A673 (cell line): Measurements from ENCODE around the gene LAMB3. TPM values are rescaled to one million over a fixed set of nuclear protein-coding genes. Genes with fewer than 3 reads are reported as not detected.

ENCODE experiments used
- BruUV-seq: library from RNA; stranded (reverse); fragments of 400-500 nt; replicated peaks from 2 replicates; lab custom pipeline; 2021; lab: Mats Ljungman, UMichigan
- CTCF ChIA-PET: fragments of 300-600 bp; sonication (Branson Sonifier 250); formaldehyde crosslinking; loops from one replicate; lab custom pipeline; 2022; ENCODE audit warnings: antibody characterized with exemption; lab: Charles Lee
- POLR2A ChIA-PET: fragments of 300-600 bp; sonication (Branson Sonifier 250); formaldehyde crosslinking; loops from one replicate; lab custom pipeline; 2022; ENCODE audit warnings: antibody characterized with exemption; ENCODE audit not compliant: low non-redundant PET; lab: Charles Lee
- DNase-seq: peaks from one replicate; pipeline ENCODE4 v3.0.0-alpha.2; 2015; ENCODE audit warnings: low spot score
- H3K27ac ChIP-seq: fragments of 200-600 bp; sonication (generic); 2 replicates; pipeline ENCODE4 v1.5.1; 2016; ENCODE audit warnings: mixed run types, low read depth, mild to moderate bottlenecking, mixed read lengths, antibody characterized with exemption, low read length; ENCODE audit not compliant: poor library complexity, severe bottlenecking
- H3K27me3 ChIP-seq: fragments of 200-600 bp; sonication (generic); replicated peaks from 2 replicates; pipeline ENCODE4 v1.6.1; 2017; ENCODE audit warnings: mixed run types, low read depth, mild to moderate bottlenecking, mixed read lengths, antibody characterized with exemption, low read length; ENCODE audit not compliant: insufficient read depth, poor library complexity
- H3K36me3 ChIP-seq: fragments of 200-600 bp; sonication (generic); 2 replicates; pipeline ENCODE4 v1.6.1; 2016; ENCODE audit warnings: mixed run types, mild to moderate bottlenecking, mixed read lengths, antibody characterized with exemption, low read length; ENCODE audit not compliant: insufficient read depth, poor library complexity, severe bottlenecking
- H3K4me1 ChIP-seq: fragments of 200-600 bp; sonication (generic); 2 replicates; pipeline ENCODE4 v1.6.1; 2017; ENCODE audit warnings: mixed run types, mild to moderate bottlenecking, mixed read lengths, antibody characterized with exemption, low read length; ENCODE audit not compliant: insufficient read depth, poor library complexity, severe bottlenecking
- H3K4me3 ChIP-seq: fragments of 200-600 bp; sonication (generic); 2 replicates; pipeline ENCODE4 v1.5.1; 2016; ENCODE audit warnings: low read depth, mixed run types, mild to moderate bottlenecking, mixed read lengths, low read length; ENCODE audit not compliant: poor library complexity, severe bottlenecking
- H3K9me3 ChIP-seq: fragments of 200-600 bp; sonication (generic); 2 replicates; pipeline ENCODE4 v1.6.1; 2016; ENCODE audit warnings: mixed run types, low read depth, mild to moderate bottlenecking, mixed read lengths, antibody characterized with exemption, low read length; ENCODE audit not compliant: poor library complexity, severe bottlenecking
- CTCF ChIP-seq: fragments of 300-800, 200-600 bp; sonication (generic); conservative IDR thresholded peaks from 2 replicates; pipeline ENCODE4 v1.5.1; 2017; ENCODE audit warnings: low read depth, mild to moderate bottlenecking, antibody characterized with exemption, low read length, moderate library complexity, mixed read lengths
- EZH2 ChIP-seq: fragments of 200-600 bp; sonication (generic); IDR thresholded peaks from 2 replicates; pipeline ENCODE4 v1.6.1; 2017; ENCODE audit warnings: borderline replicate concordance, low read depth, mild to moderate bottlenecking, mixed read lengths, antibody characterized with exemption, low read length; ENCODE audit not compliant: poor library complexity, severe bottlenecking
- intact Hi-C: fragments of 100-400 bp; cut with micrococcal nuclease; formaldehyde crosslinking; loops from one replicate; pipeline ENCODE4 v1.10.0; 2022; ENCODE audit not compliant: unreplicated experiment
- total RNA-seq: library from RNA; stranded (reverse); gene quantifications from 2 replicates; pipeline ENCODE4 v1.2.3, GENCODE V29; 2021

Gene LAMB3
- total RNA-seq, 1 experiment from 2014 or later = 12.7 TPM

GRCh38 chr1:209648931-209649776 is 3.1 kb downstream of the LAMB3 start:
- ChIA-PET CTCF (no interaction called here), POLR2A (interaction anchor here (0.7 kb wide), 1 partner anchor 12 kb away, joined by 4 read pairs; no protein-coding TSS in a partner anchor)
- no peaks in the 10 kb centered on the region for H3K9me3 ChIP-seq
- H3K27ac ChIP-seq = no peak overlapping the region
- no peaks in the 10 kb centered on the region for H3K27me3 ChIP-seq
- TSS peak; percentile 92 for BruUV-seq
- intact Hi-C loops = no loop called here
- TF ChIP-seq CTCF (no peak), EZH2 (no peak)
- no peaks in the 10 kb centered on the region for H3K36me3 ChIP-seq
- no peak overlapping the region for H3K4me3 ChIP-seq
- peaks cover 44% of the 10 kb centered on the region for H3K4me1 ChIP-seq
- DNase-seq = peak; percentile 82

- CTCF ChIA-PET = no interaction called here
These were observed 3.9 kb downstream of the LAMB3 start for GRCh38 chr1:209648346-209648745.

GRCh38 chr1:209647156-209647555 is 5.1 kb downstream of the LAMB3 start:
- intact Hi-C loops = no loop called here
- POLR2A ChIA-PET = no interaction called here

More at GRCh38 chr1:209648346-209648745, 3.9 kb downstream of the LAMB3 start:
- POLR2A ChIA-PET = no interaction called here
- DNase-seq = peak; percentile 23
- BruUV-seq = no TSS peak
- Histone ChIP-seq H3K27ac (no peak overlapping the region), H3K36me3 (no peaks in the 10 kb centered on the region), H3K4me1 (peaks cover 39% of the 10 kb centered on the region), H3K4me3 (no peak overlapping the region), H3K9me3 (no peaks in the 10 kb centered on the region), H3K27me3 (no peaks in the 10 kb centered on the region)
- intact Hi-C loops = no loop called here
- no peak for TF ChIP-seq CTCF
- no peak for TF ChIP-seq EZH2

More at GRCh38 chr1:209647156-209647555, 5.1 kb downstream of the LAMB3 start:
- DNase-seq = no peak
- H3K27ac ChIP-seq = no peak overlapping the region
- TF ChIP-seq CTCF = no peak
- TF ChIP-seq EZH2 = no peak
- no peaks in the 10 kb centered on the region for H3K36me3 ChIP-seq
- H3K4me3 ChIP-seq = no peak overlapping the region
- BruUV-seq = no TSS peak
- H3K4me1 ChIP-seq = peaks cover 30% of the 10 kb centered on the region
- CTCF ChIA-PET = no interaction called here
- no peaks in the 10 kb centered on the region for H3K9me3 ChIP-seq
- H3K27me3 ChIP-seq = no peaks in the 10 kb centered on the region
